Left lung (tissue), 10 donors: Measurements from ENCODE around the gene ADAM33. TPM values are rescaled to one million over a fixed set of nuclear protein-coding genes. Genes with fewer than 3 reads are reported as not detected.

Experiments used
- ATAC-seq: fragments of 200-7000 bp; cut with Tn5 transposase; one replicate; pipeline ENCODE4 v1.9.1; 2020; ENCODE audit warnings: moderate library complexity
- DNase-seq, 4 donors: peaks; one replicate each; pipeline ENCODE4 v3.0.0-alpha.2; 2013 to 2020
- H3K27ac ChIP-seq, 2 donors: fragments of 200-600 bp; sonication (generic) in 1 of 2; one replicate each; pipeline versions ENCODE4 v1.5.0 to v1.8.0; 2020 to 2021
- H3K27me3 ChIP-seq, 2 donors: fragments of 200-600 bp; sonication (generic) in 1 of 2; one replicate each; pipeline versions ENCODE4 v1.5.0 to v1.8.0; 2020 to 2021
- H3K36me3 ChIP-seq, 2 donors: fragments of 200-600 bp; sonication (generic) in 1 of 2; one replicate each; pipeline versions ENCODE4 v1.5.0 to v1.8.0; 2020 to 2021
- H3K4me1 ChIP-seq, 2 donors: fragments of 200-600 bp; one replicate each; pipeline ENCODE4 v1.8.0; 2021
- H3K4me3 ChIP-seq, 2 donors: fragments of 200-600 bp; sonication (generic) in 1 of 2; one replicate each; pipeline versions ENCODE4 v1.5.0 to v1.8.0; 2020 to 2021; ENCODE audit warnings: mild to moderate bottlenecking in 1 of 2
- H3K9me3 ChIP-seq, 2 donors: fragments of 200-600 bp; sonication (generic) in 1 of 2; one replicate each; pipeline versions ENCODE4 v1.5.0 to v1.8.0; 2020 to 2021
- intact Hi-C, 2 donors: fragments of 100-400 bp; cut with DNase I; formaldehyde crosslinking; loops; one replicate each; pipeline versions ENCODE4 v1.11.2 to v1.14.2; 2022
- polyA plus RNA-seq, 6 donors: library from polyadenylated mRNA; unstranded; fragments of 120-200 nt; gene quantifications; one replicate each; pipeline ENCODE4 v1.2.1, GENCODE V29; 2013; ENCODE audit not compliant: insufficient read length in 6 of 6
- total RNA-seq, 2 donors: library from RNA; stranded (reverse); fragmentation: NEBNext Ultra II Directional; extraction: Animal tissue kit (Norgen Biotek cat#: 25700); gene quantifications; one replicate each; pipeline ENCODE4 v1.2.1, GENCODE V29; 2021
- TF ChIP-seq, protein P1 (sequence below), 2 donors: fragments of 200-600 bp; sonication (generic) in 1 of 2; IDR thresholded peaks; one replicate each; pipeline versions ENCODE4 v1.5.0 to v1.8.0; 2021; ENCODE audit warnings: antibody characterized with exemption in 2 of 2
- donor health status: DM: no; HTN: yes; CAD: no.
- donor health status: DM: no; HTN: no; CAD: no.

ADAM33 gene
- total and polyA plus RNA-seq, 8 donors: 7.4 to 18.6 (median 11.6) TPM

DNA sequence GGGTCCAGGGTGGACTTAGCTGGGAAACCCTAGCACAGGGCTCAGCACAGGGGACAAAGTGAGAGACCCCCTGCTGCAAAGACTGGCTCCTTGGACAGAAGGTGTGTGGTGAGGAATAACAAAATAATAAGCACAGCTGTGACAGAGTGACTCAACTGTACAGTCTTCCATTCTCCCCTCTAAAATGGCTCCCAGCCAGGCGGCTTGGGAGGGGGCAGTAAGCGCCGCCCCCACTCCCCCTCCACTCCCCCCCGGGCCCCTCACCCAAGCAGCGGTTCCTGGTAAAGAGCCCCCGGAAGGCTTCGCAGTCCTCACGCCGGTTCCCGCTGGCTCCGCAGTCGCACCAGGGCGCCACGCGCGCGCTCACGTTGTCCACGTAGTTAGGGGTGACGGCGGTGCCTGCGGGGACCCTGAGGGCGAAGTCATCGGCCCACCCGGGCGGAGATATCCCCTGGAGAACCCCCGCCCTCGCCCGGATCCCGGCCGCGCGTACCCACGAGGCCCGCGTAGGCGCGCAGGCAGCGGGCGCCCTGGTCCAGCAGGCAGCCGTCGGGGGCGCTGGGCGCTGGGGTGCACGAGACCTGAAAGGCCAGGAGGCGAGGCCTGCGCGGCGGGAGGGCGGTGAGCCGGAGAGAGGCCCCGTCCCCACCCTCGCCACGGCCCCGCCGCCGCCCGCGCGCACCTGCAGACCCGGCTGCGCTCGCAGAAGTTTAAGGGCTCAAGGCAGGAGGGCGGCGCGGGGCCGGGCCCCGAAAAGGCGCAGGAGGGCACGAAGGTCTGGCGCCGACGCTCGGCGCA lies 21.3 kb downstream of the ADAM33 start:
- peaks cover 0 to 11% of the 10 kb centered on the region in 2 donors for H3K4me1 ChIP-seq

DNA sequence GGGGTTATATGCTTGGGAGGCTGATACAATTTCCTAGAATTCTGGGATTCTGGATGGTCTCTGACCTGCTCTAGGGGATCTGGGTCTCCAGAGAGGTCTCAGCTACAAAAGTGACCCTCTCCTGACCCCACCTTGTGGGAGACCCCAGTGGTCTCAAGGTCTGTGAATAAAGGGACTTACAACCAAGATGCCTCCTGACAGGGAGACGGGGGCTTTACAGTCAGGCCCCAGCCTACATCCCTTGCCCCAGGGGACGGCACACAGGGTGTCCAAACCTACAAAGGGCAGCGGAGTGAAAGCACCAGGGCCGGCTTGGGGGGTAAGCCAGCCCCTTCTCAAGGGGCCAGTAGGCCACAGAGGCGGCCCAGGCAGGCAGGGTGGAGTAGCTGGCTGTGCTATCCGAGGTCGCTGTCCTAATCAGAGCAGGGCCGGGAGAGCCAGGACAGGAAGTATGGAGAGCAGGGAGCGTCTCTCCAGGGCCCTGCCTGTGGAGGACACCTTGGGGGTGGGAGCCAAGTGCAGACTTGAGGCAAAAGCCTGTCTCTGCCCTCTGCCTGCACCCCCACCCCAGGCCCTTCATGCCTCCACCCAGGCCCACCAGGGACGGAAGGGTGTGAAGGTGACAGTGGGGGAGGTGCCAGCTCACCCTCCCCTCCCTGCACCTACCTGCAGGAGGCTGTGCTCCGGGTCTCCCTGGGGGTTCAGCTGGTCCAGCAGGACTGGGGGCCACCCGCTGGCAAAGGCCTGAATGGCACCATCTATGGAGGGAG lies 22.1 kb downstream of the ADAM33 start:
- H3K36me3 ChIP-seq: no peaks in the 10 kb centered on the region
- TF ChIP-seq, protein P1, sequence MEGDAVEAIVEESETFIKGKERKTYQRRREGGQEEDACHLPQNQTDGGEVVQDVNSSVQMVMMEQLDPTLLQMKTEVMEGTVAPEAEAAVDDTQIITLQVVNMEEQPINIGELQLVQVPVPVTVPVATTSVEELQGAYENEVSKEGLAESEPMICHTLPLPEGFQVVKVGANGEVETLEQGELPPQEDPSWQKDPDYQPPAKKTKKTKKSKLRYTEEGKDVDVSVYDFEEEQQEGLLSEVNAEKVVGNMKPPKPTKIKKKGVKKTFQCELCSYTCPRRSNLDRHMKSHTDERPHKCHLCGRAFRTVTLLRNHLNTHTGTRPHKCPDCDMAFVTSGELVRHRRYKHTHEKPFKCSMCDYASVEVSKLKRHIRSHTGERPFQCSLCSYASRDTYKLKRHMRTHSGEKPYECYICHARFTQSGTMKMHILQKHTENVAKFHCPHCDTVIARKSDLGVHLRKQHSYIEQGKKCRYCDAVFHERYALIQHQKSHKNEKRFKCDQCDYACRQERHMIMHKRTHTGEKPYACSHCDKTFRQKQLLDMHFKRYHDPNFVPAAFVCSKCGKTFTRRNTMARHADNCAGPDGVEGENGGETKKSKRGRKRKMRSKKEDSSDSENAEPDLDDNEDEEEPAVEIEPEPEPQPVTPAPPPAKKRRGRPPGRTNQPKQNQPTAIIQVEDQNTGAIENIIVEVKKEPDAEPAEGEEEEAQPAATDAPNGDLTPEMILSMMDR (IDR thresholded peaks at IDR 0.05): no peak
- peaks cover 26 to 72% of the 10 kb centered on the region in 2 donors for H3K27me3 ChIP-seq
- intact Hi-C loops: no loop called here
- H3K9me3 ChIP-seq: no peaks in the 10 kb centered on the region
- H3K27ac ChIP-seq: no peak overlapping the region
- ATAC-seq (no peak), DNase-seq (no peak)
- peaks cover 0 to 11% of the 10 kb centered on the region in 2 donors for H3K4me1 ChIP-seq
- no peak overlapping the region for H3K4me3 ChIP-seq

More for the DNA sequence above, 21.3 kb downstream of the ADAM33 start:
- intact Hi-C loops: no loop called here
- H3K27me3 ChIP-seq: peaks cover 26 to 72% of the 10 kb centered on the region in 2 donors
- no peak overlapping the region for H3K27ac ChIP-seq
- TF ChIP-seq, protein P1 (IDR thresholded peaks at IDR 0.05): no peak
- H3K9me3 ChIP-seq: no peaks in the 10 kb centered on the region
- H3K36me3 ChIP-seq: no peaks in the 10 kb centered on the region
- ATAC-seq (no peak), DNase-seq (peak in 1 of 4 donors; percentile 80)
- no peak overlapping the region for H3K4me3 ChIP-seq

DNA sequence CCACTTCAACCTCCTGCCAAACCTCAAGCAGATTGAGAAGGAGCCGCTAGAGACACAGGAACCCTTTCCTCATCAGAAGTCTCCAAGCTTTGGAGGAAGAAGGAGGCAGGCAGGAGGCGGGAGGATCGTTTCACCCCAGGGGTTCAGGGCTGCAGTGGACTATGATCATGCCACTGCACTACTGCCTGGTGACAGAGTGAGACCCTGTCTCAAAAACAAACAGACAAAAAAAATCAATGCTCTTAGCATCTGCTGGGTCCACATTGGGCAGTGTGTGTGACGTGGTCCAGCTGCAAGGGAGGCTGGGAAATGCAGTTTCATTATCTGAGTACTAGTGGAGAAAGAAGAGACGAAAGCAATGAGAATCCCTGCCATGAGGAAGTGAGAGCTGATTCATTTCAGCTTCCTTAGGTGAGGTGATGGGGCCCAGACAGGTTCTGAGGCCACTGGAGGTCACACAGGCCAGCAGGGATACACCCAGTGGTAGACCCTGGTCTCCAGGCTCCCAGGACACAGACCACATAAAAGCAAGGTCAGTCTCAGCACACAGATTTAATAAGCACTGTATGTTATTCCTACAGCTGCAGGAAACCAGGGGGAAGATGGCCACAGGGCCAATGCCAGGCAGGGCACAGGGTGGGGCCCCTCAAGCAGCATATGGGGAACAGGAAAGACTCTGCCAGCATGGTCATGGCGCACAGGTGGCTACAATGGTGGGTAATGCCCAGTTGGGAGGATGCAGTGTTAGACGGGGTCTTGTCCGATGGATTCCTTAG lies 22.9 kb downstream of the ADAM33 start:
- intact Hi-C loops: no loop called here
- no peaks in the 10 kb centered on the region for H3K9me3 ChIP-seq
- H3K27me3 ChIP-seq: peaks cover 26 to 72% of the 10 kb centered on the region in 2 donors
- H3K27ac ChIP-seq: no peak overlapping the region
- no peak for DNase-seq
- TF ChIP-seq, protein P1 (IDR thresholded peaks at IDR 0.05): no peak
- H3K36me3 ChIP-seq: no peaks in the 10 kb centered on the region
- ATAC-seq: no peak
- H3K4me1 ChIP-seq: peaks cover 0 to 11% of the 10 kb centered on the region in 2 donors
- H3K4me3 ChIP-seq: no peak overlapping the region

DNA sequence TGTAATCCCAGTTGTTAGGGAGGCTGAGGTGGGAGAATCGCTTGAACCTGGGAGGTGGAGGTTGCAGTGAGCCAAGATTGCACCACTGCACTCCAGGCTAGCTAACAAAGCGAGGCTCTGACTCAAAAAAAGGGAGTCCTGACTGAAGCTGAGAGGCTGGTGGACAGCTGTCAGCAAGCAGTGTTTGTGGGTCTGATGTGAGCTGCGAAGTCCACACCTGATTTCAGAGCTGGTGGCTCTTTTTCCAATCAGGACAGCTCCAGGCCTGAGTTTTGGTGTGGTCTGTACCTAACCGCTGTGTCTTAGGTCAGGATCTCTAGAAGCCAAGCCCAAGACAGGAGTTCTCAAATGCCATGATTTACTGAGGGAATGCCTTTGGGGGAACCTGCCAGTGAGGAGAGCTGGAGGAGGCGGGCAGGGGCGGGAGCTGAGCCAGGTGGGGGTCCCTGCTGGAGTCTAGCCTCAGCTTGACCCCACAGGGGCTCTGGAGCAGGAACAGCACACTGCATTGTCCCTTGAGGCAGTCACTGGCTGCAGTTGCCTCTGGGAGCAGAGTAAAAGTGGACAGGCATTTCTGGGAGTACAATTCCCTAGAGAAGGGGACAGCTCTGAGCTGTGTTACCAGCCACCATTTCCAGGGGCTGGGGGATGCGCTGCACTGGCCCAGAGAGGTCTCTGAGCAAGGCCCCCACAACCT lies 23.6 kb downstream of the ADAM33 start:
- peaks cover 26 to 66% of the 10 kb centered on the region in 2 donors for H3K27me3 ChIP-seq
- H3K4me3 ChIP-seq: no peak overlapping the region
- DNase-seq (no peak), ATAC-seq (no peak)
- no peaks in the 10 kb centered on the region for H3K9me3 ChIP-seq
- no peaks in the 10 kb centered on the region for H3K36me3 ChIP-seq
- H3K4me1 ChIP-seq: peaks cover 0 to 15% of the 10 kb centered on the region in 2 donors
- no peak overlapping the region for H3K27ac ChIP-seq
- intact Hi-C loops: no loop called here
- TF ChIP-seq, protein P1 (IDR thresholded peaks at IDR 0.05): no peak
